BE2C (cell line): Measurements from ENCODE around the gene PITPNB.
A peak's percentile ranks its signal among the peaks of the same experiment; 100 is the strongest.

Experiments
- DNase-seq: peaks from one replicate; pipeline ENCODE4 v3.0.0-alpha.2; 2020
- H3K27me3 ChIP-seq: fragments of 250-450 bp; sonication (Bioruptor Pico); 2 replicates; pipeline ENCODE4 v1.5.1; 2020; ENCODE audit warnings: mild to moderate bottlenecking
- H3K36me3 ChIP-seq: fragments of 250-450 bp; sonication (Bioruptor Pico); 2 replicates; pipeline ENCODE4 v1.5.1; 2020; ENCODE audit warnings: mild to moderate bottlenecking
- H3K4me1 ChIP-seq: fragments of 250-450 bp; sonication (Bioruptor Pico); 2 replicates; pipeline ENCODE4 v1.5.1; 2020
- H3K4me3 ChIP-seq: 2 replicates; pipeline ENCODE4 v1.5.1; 2011; ENCODE audit warnings: low read depth, low read length
- H3K9me3 ChIP-seq: fragments of 250-450 bp; sonication (Bioruptor Pico); 2 replicates; pipeline ENCODE4 v1.5.1; 2020
- TF ChIP-seq, protein P1 (sequence below): IDR thresholded peaks from 2 replicates; pipeline ENCODE4 v1.5.1; 2012; ENCODE audit warnings: mild to moderate bottlenecking, low read depth, low read length

PITPNB gene

DNA sequence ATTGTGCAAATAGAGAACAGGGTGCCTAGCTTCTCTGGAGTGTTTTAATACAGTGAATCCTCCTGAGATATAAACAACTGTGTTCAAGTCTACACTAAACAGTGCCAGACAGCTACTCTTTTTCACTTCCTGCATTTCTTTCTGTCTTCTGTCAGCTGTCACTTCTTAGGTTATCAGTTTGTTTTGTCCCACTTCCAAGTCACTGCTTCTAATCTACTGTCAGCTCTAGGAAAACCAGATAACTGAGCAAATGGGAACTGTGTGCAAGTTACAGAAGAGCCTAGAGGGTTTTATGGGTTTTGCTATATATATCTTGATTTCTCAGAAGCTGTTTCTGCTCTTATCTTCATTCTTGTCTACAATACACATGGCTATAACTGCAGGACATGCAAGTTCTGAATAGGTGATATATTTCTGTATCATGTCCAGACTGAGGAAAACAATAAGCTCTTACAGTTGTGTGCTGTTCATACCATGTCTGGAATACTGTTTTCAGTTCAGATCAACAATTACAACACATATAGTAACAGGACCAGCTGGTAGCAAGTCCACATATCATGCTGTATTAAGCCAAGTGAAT lies 5.8 kb downstream of the PITPNB start:
- DNase-seq: peak; percentile 44
- no peaks in the 10 kb centered on the region for H3K9me3 ChIP-seq
- peaks cover 26% of the 10 kb centered on the region for H3K4me1 ChIP-seq
- H3K27me3 ChIP-seq: no peaks in the 10 kb centered on the region
- H3K36me3 ChIP-seq: peaks cover 37% of the 10 kb centered on the region
- peak overlapping the region; percentile 1; the same call in 1 of the 2 replicates for H3K4me3 ChIP-seq
- TF ChIP-seq, protein P1, sequence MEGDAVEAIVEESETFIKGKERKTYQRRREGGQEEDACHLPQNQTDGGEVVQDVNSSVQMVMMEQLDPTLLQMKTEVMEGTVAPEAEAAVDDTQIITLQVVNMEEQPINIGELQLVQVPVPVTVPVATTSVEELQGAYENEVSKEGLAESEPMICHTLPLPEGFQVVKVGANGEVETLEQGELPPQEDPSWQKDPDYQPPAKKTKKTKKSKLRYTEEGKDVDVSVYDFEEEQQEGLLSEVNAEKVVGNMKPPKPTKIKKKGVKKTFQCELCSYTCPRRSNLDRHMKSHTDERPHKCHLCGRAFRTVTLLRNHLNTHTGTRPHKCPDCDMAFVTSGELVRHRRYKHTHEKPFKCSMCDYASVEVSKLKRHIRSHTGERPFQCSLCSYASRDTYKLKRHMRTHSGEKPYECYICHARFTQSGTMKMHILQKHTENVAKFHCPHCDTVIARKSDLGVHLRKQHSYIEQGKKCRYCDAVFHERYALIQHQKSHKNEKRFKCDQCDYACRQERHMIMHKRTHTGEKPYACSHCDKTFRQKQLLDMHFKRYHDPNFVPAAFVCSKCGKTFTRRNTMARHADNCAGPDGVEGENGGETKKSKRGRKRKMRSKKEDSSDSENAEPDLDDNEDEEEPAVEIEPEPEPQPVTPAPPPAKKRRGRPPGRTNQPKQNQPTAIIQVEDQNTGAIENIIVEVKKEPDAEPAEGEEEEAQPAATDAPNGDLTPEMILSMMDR: no peak

DNA sequence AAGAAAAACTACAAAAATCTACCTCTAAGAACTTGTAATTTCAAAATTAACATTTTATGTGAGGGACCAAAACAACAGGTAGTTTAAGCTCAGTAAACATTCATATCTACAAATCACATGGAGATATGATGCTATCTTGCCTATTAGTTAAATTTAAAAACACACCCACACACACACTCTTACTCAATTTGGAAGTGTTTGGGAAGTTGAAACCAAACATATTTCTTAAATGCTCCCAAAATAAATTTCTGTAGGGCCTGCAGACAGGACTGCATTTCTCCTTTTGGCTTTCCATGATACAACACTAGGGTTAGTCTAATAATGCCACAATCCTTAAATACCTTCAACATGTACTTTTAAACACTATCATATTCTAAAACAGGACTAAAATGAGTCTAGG lies 7.0 kb downstream of the PITPNB start:
- H3K4me1 ChIP-seq: peaks cover 26% of the 10 kb centered on the region
- TF ChIP-seq, protein P1: no peak
- no peak overlapping the region for H3K4me3 ChIP-seq

GRCh38 chr22:27911330-27911729 lies 7.7 kb downstream of the PITPNB start:
- Histone ChIP-seq H3K4me3 (no peak overlapping the region), H3K4me1 (peaks cover 26% of the 10 kb centered on the region), H3K36me3 (peaks cover 54% of the 10 kb centered on the region), H3K9me3 (no peaks in the 10 kb centered on the region), H3K27me3 (no peaks in the 10 kb centered on the region)
- TF ChIP-seq, protein P1: no peak
- DNase-seq: no peak

More for the DNA sequence above, 7.0 kb downstream of the PITPNB start:
- no peaks in the 10 kb centered on the region for H3K9me3 ChIP-seq
- no peaks in the 10 kb centered on the region for H3K27me3 ChIP-seq
- peaks cover 46% of the 10 kb centered on the region for H3K36me3 ChIP-seq
- no peak for DNase-seq

DNA sequence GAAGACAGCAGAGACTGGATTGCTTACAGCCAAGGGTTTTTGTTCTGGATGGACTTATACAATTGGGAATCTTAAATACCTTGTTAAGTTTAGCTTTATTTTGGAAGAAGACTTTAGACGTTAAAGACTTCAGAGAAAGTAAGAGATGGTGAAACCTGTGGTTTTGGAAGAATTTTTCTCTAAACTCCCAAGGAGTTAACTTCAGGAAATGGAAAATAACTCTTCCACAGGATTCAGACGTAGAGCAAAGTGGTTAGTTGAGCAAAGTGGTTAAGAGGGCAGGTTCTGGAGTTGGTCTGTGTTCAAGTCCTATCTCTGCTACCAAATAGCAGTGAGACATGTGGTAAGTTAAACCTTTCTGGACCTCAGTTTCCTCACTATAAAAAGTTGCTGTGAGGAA lies 12.8 kb downstream of the PITPNB start:
- H3K4me3 ChIP-seq: no peak overlapping the region
- peaks cover 90% of the 10 kb centered on the region for H3K36me3 ChIP-seq
- H3K9me3 ChIP-seq: no peaks in the 10 kb centered on the region
- TF ChIP-seq, protein P1: no peak
- no peak for DNase-seq
- no peaks in the 10 kb centered on the region for H3K27me3 ChIP-seq
- H3K4me1 ChIP-seq: no peaks in the 10 kb centered on the region

- no peaks in the 10 kb centered on the region for H3K9me3 ChIP-seq
- no peak for DNase-seq
- H3K27me3 ChIP-seq: no peaks in the 10 kb centered on the region
- H3K4me3 ChIP-seq: no peak overlapping the region
- H3K4me1 ChIP-seq: no peaks in the 10 kb centered on the region
- peaks cover 90% of the 10 kb centered on the region for H3K36me3 ChIP-seq
- TF ChIP-seq, protein P1: no peak
Observed at GRCh38 chr22:27905653-27906052, 13.4 kb downstream of the PITPNB start.

DNA sequence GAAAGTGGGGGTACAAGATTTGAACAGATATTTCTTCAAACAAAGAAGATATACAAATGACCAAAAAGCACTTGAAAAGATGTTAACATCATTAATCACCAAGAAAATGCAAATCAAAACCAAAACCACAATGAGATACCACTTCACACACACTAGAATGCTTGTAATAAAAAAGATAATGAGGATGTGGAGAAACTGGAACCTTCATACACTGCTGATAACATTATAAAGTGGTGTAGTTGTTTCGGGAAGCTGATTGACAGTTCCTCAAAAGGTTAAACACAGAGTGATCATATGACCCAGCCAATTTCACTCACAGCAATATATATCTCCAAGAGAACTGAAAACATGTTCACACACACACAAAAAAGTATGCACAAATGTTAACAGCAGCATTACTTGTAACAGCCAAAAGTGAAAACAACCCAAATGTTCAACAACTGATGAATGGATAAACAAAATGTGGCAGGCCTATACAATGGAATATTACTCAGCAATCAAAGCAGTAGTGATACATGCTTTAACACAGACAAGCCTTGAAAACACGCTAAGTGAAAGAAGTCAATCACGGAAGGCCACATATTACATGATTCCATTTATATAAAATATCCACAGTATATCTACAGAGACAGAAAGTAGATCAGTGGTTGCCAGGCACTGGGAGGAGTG lies 15.1 kb downstream of the PITPNB start:
- Histone ChIP-seq H3K4me1 (no peaks in the 10 kb centered on the region), H3K36me3 (peaks cover 91% of the 10 kb centered on the region), H3K27me3 (no peaks in the 10 kb centered on the region), H3K4me3 (no peak overlapping the region), H3K9me3 (no peaks in the 10 kb centered on the region)
- no peak for DNase-seq
- TF ChIP-seq, protein P1: no peak
